GM12891 (cell line): ENCODE results near the gene ARL16.

ENCODE experiments used
- POLR2A ChIP-seq: IDR thresholded peaks from 2 replicates; pipeline ENCODE4 v1.6.1; 2011; ENCODE audit warnings: low read depth, low read length, control low read depth
- TAF1 ChIP-seq: IDR thresholded peaks from 2 replicates; pipeline ENCODE4 v1.6.1; 2011; ENCODE audit warnings: low read depth, low read length, control low read depth

- TF ChIP-seq POLR2A, result no peak
- no peak for TF ChIP-seq TAF1
Measured at GRCh38 chr17:81681672-81682071, 1.9 kb downstream of the ARL16 start.
